Naive thymus-derived CD8-positive, alpha-beta T cell (primary cell): ENCODE results near the gene P2RX6. TPM values are rescaled to one million over a fixed set of nuclear protein-coding genes. Genes with fewer than 3 reads are reported as not detected.
A peak's percentile ranks its signal among the peaks of the same experiment; 100 is the strongest.
"Not testable (repeated sequence)": the region's sequence is repeated elsewhere in the genome, so short reads cannot be mapped to it uniquely, and the experiment has no call there.

ENCODE experiments used
- ATAC-seq, 2 donors: fragments of 150-1000 bp; cut with Tn5 transposase in 1 of 2; sonication (Bioruptor Pico), chemical (Tn5 transposase) in 1 of 2; 1 replicate in 1 of 2; 2 replicates in 1 of 2; pipeline ENCODE4 v1.10.0; 2021; ENCODE audit warnings: mild to moderate bottlenecking in 2 of 2, moderate library complexity in 2 of 2
- POLR2A ChIA-PET: fragments of 350-600 bp; sonication (Branson Sonifier 250); formaldehyde crosslinking; loops from one replicate; lab custom pipeline; 2021; ENCODE audit warnings: antibody characterized with exemption; lab: Charles Lee
- DNase-seq, 10 donors: peaks; one replicate each; pipeline versions ENCODE4 v3.0.0 to v3.0.0-alpha.2; 2020 to 2022
- H3K27ac Mint-ChIP-seq, 10 donors: one replicate each; pipeline ENCODE4 v1.8.0; 2020 to 2022; ENCODE audit warnings: mild to moderate bottlenecking in 10 of 10, mixed read lengths in 10 of 10, moderate library complexity in 4 of 10, inconsistent platforms in 1 of 10
- H3K27me3 Mint-ChIP-seq, 5 donors: one replicate each; pipeline ENCODE4 v1.8.0; 2021 to 2022; ENCODE audit warnings: mixed read lengths in 5 of 5
- H3K36me3 Mint-ChIP-seq, 3 donors: one replicate each; pipeline ENCODE4 v1.8.0; 2020 to 2022; ENCODE audit warnings: mixed read lengths in 3 of 3, mild to moderate bottlenecking in 2 of 3, inconsistent platforms in 1 of 3
- H3K4me1 Mint-ChIP-seq, 4 donors: one replicate each; pipeline ENCODE4 v1.8.0; 2021 to 2022; ENCODE audit warnings: mixed read lengths in 4 of 4
- H3K4me3 Mint-ChIP-seq, 10 donors: one replicate each; pipeline ENCODE4 v1.8.0; 2020 to 2022; ENCODE audit warnings: mild to moderate bottlenecking in 10 of 10, mixed read lengths in 10 of 10, moderate library complexity in 6 of 10, inconsistent platforms in 1 of 10
- H3K9me3 Mint-ChIP-seq, 9 donors: one replicate each; pipeline ENCODE4 v1.8.0; 2020 to 2022; ENCODE audit warnings: mixed read lengths in 9 of 9, mild to moderate bottlenecking in 3 of 9, inconsistent platforms in 1 of 9, moderate library complexity in 1 of 9
- polyA plus RNA-seq, 3 donors: library from polyadenylated mRNA; unstranded; fragments of 300-500 nt; fragmentation: Illumina TruSeq; gene quantifications; one replicate each; pipeline ENCODE4 v1.2.3, GENCODE V29; 2021
- total RNA-seq, 8 experiments: library from RNA in 2 of 8; stranded (reverse) in 2 of 8; gene quantifications; one replicate each; pipeline ENCODE4 v1.2.3 and lab custom pipeline; 2021 to 2026

P2RX6 gene
- total and polyA plus RNA-seq, 5 experiments from 2014 or later: 0.25 to 4.5 (median 1.1) TPM

- H3K9me3 Mint-ChIP-seq, H3K27me3 Mint-ChIP-seq, H3K36me3 Mint-ChIP-seq, ATAC-seq, POLR2A ChIA-PET, H3K4me3 Mint-ChIP-seq, DNase-seq: not testable (repeated sequence)
- Mint-ChIP-seq H3K4me1 (peaks cover 11 to 16% (median 14%) of the 10 kb centered on the region in 4 donors), H3K27ac (peak overlapping the region in 1 of 10 donors; percentile 29)
Measured at GRCh38 chr22:21060363-21060762, 45.4 kb downstream of the P2RX6 start.

DNA sequence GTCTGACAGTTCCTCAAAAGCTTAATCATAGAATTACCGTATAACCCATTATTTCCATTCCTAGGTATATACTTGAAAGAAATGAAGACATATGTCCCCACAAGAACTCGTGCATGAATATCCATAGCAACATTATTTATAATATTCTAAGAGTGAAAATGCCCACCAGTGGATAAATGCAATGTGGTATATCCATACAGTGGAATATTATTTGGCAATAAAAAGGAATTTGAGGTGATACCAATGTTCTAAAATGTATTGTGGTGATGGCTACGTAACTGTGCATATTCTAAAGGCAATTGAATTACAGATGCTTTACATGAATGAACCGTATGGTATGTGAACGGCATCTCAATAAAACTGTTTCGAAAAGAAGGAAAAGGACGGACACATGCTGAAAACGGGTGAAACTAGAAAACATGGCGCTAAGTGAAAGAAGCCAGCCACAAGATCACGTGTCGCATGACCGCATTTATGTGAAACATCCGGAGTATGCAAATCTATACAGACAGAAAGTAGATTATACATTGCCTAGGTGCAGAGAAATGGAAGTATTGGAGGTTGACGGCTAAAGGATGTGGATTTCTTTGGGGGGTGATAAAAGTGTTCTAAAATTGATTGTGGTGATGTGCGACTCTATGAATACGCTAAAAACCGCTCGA is 46.8 kb downstream of the P2RX6 start:
- not testable (repeated sequence) for DNase-seq

GRCh38 chr22:21064425-21064824 is 49.5 kb downstream of the P2RX6 start:
- POLR2A ChIA-PET: interaction anchor here (0.6 kb wide), 1 partner anchor 109 kb away, joined by 3 read pairs; no protein-coding TSS in a partner anchor
- H3K27me3 Mint-ChIP-seq, H3K4me1 Mint-ChIP-seq, H3K9me3 Mint-ChIP-seq, ATAC-seq, DNase-seq, H3K4me3 Mint-ChIP-seq, H3K27ac Mint-ChIP-seq, H3K36me3 Mint-ChIP-seq: not testable (repeated sequence)

More for the DNA sequence above, 46.8 kb downstream of the P2RX6 start:
- POLR2A ChIA-PET, H3K9me3 Mint-ChIP-seq, H3K36me3 Mint-ChIP-seq, H3K27me3 Mint-ChIP-seq, H3K4me1 Mint-ChIP-seq, H3K4me3 Mint-ChIP-seq, H3K27ac Mint-ChIP-seq, ATAC-seq: not testable (repeated sequence)

- POLR2A ChIA-PET: interaction anchor here (0.6 kb wide), 1 partner anchor 110 kb away, joined by 3 read pairs; no protein-coding TSS in a partner anchor
- no peaks in the 10 kb centered on the region for H3K4me1 Mint-ChIP-seq
- H3K9me3 Mint-ChIP-seq: no peaks in the 10 kb centered on the region
Measured at GRCh38 chr22:21064917-21065864, 50.2 kb downstream of the P2RX6 start.

DNA sequence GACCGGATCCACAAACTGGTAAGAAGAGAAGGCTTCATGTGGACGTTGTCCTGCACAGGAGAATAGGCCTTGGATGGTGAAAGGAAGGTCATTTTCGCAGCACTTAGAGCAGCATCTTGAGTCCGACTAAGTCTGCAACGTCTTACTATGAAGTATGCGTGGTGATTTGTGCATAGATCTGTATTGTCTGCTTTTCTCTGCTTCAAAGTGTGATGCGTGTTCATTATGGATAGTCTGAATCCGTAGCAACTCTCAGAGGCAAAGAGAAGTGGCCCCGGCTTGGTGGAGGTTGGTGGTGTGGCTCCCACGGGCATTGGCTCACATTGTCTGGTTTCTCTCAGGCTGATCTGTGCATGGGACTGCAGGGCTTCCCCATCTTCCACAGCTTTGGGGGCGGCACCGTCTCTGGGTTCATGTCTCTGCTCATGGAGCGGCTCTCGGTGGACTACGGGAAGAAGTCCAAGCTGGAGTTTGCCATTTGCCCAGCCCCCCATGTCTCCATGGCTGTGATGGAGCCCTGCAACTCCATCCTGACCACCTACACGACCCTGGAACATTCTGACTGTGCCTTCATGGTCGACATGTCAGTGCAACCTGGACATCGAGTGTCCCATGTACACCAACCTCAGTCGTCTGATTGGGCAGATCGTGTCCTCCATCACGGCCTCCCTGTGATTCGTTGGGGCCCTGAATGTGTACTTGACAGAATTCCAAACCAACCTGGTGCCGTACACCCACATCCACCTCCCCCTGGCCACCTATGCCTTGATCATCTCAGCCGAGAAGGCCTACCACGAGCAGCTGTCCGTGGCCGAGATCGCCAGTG is 52.3 kb downstream of the P2RX6 start:
- ATAC-seq (no peak), DNase-seq (no peak)
- no peak overlapping the region for H3K4me3 Mint-ChIP-seq
- H3K27ac Mint-ChIP-seq: peak overlapping the region in 1 of 10 donors; percentile 13
- H3K27me3 Mint-ChIP-seq: peaks cover 0 to 2% (median 0%) of the 10 kb centered on the region in 5 donors
- POLR2A ChIA-PET: no interaction called here
- H3K4me1 Mint-ChIP-seq: no peaks in the 10 kb centered on the region
- no peaks in the 10 kb centered on the region for H3K9me3 Mint-ChIP-seq
- H3K36me3 Mint-ChIP-seq: no peaks in the 10 kb centered on the region

More at GRCh38 chr22:21064917-21065864, 50.2 kb downstream of the P2RX6 start:
- Mint-ChIP-seq H3K4me3 (no peak overlapping the region), H3K27ac (peak overlapping the region in 1 of 10 donors; percentile 10), H3K36me3 (no peaks in the 10 kb centered on the region), H3K27me3 (peaks cover 0 to 2% (median 0%) of the 10 kb centered on the region in 5 donors)
- DNase-seq (no peak), ATAC-seq (no peak)

DNA sequence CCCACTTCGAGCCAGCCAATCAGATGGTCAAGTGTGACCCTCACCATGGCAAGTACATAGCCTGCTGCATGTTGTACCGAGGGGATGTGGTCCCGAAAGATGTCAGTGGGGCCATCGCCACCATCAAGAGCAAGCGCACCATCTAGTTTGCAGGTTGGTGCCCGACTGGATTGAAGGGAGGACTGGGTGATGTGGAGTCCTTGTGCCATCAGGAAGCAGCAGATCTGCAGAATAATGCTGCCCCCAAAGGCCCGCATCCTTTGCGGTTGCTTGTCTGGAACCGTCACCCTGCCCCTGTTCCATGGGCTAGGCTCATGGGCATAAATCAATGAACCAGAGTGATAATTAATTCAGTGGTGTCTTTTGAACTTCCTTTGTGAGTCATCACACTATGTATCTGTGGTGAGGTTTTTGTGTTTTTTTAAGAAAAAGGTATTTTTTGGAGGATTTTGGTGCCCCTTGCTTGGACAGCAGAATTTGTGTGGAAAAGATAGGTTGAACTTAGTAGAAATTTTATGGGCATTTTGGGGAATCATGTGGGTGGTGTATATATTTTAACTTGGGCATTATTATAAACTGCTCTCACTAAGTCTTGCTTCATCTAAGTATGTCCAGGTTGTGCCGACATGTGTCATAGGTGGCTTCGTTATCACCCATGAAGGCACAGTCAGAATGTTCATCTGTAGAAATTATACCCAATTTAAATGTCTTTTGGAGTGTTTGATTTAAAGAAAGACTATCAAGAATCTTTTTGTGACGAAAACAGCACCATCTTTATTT is 53.1 kb downstream of the P2RX6 start:
- H3K27me3 Mint-ChIP-seq: peaks cover 0 to 2% (median 0%) of the 10 kb centered on the region in 5 donors
- POLR2A ChIA-PET: no interaction called here
- no peak overlapping the region for H3K4me3 Mint-ChIP-seq
- ATAC-seq (no peak), DNase-seq (no peak)
- H3K27ac Mint-ChIP-seq: no peak overlapping the region
- no peaks in the 10 kb centered on the region for H3K4me1 Mint-ChIP-seq
- H3K9me3 Mint-ChIP-seq: no peaks in the 10 kb centered on the region
- H3K36me3 Mint-ChIP-seq: no peaks in the 10 kb centered on the region

DNA sequence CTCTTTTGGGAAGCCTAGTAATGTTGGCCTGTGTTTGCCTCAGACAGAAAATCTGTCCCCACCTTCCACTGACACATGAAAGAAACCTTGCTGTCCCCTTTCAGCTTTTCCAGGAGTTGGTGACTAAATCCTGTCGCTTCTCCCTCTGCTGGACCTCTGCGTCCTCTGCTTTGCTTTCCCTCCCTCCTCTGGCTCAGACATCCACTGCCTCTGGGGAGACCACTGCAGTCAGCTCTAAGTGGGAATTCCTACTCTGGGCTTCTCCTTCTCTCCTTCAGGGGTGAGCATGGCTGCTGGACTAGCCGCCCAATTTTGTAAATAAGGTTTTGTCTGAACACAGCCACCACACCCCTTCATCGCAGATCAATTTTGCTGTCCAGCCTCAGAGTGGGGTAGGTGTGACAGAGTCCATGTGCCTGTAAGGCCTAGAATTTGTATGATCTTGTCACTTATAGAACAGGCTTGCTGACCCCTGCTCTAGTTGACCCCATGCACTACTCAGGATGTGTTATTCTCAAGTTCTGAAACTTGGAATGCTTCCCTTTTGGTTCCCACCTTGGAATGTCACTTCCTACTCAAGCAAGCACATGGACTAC is 53.8 kb downstream of the P2RX6 start:
- H3K27ac Mint-ChIP-seq: no peak overlapping the region
- H3K4me3 Mint-ChIP-seq: no peak overlapping the region
- H3K36me3 Mint-ChIP-seq: no peaks in the 10 kb centered on the region
- ATAC-seq (no peak), DNase-seq (no peak)
- peaks cover 0 to 2% (median 0%) of the 10 kb centered on the region in 5 donors for H3K27me3 Mint-ChIP-seq
- no peaks in the 10 kb centered on the region for H3K9me3 Mint-ChIP-seq
- H3K4me1 Mint-ChIP-seq: no peaks in the 10 kb centered on the region
- POLR2A ChIA-PET: no interaction called here

- no peak for DNase-seq
- Mint-ChIP-seq H3K4me1 (no peaks in the 10 kb centered on the region), H3K9me3 (no peaks in the 10 kb centered on the region), H3K27me3 (peaks cover 0 to 2% (median 0%) of the 10 kb centered on the region in 5 donors), H3K36me3 (no peaks in the 10 kb centered on the region), H3K27ac (no peak overlapping the region), H3K4me3 (no peak overlapping the region)
- no peak for ATAC-seq
- POLR2A ChIA-PET: no interaction called here
Measured at GRCh38 chr22:21069375-21069774, 54.4 kb downstream of the P2RX6 start.

- Mint-ChIP-seq H3K27me3 (no peaks in the 10 kb centered on the region), H3K27ac (no peak overlapping the region), H3K36me3 (no peaks in the 10 kb centered on the region), H3K4me1 (no peaks in the 10 kb centered on the region), H3K4me3 (no peak overlapping the region), H3K9me3 (no peaks in the 10 kb centered on the region)
- POLR2A ChIA-PET: no interaction called here
- DNase-seq: no peak
- no peak for ATAC-seq
Measured at GRCh38 chr22:21070690-21071615, 56.0 kb downstream of the P2RX6 start.

DNA sequence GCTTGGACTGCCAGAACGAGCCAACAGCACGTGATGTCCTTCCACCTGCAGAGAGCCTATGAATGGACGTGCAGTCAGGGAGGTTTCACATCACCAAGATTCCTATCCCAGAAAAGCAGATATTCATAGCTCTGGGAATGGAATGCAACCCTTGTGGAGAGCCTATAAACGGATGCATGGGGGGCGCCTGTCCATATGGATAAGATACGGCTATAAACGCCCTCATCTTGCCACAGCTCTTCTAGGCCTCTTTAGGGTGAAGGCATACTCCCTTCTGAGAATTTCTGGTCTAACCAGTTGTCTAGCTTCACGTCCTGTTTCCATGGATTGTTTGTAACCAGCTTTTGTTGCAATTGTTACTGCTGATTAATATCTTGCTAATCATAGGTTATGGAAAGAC is 56.8 kb downstream of the P2RX6 start:
- H3K4me3 Mint-ChIP-seq, H3K27me3 Mint-ChIP-seq, DNase-seq, H3K36me3 Mint-ChIP-seq, ATAC-seq, H3K27ac Mint-ChIP-seq, H3K9me3 Mint-ChIP-seq, H3K4me1 Mint-ChIP-seq: not testable (repeated sequence)
- POLR2A ChIA-PET: interaction anchor here (0.6 kb wide), 1 partner anchor 9 kb away, joined by 3 read pairs; no protein-coding TSS in a partner anchor

DNA sequence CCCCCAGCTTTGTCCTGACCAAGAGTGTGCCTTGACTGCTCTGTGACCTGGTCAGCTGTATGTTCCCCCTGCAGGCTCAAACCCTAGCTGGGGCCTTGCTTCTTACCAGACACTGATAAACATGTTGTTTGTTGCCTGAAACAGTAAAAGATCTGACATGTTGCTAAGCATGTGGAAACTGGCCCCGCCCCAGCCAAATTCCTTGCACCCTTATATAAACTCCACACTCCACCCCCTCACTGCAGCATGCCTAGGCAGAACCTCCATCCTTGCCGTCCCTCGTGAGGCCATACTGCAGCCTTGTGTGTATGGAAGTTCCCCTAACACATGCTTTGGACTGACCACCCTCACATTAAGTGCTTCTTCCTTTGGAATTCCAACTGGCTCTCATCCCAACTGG is 58.1 kb downstream of the P2RX6 start:
- Mint-ChIP-seq H3K36me3 (no peaks in the 10 kb centered on the region), H3K4me3 (no peak overlapping the region), H3K4me1 (no peaks in the 10 kb centered on the region), H3K9me3 (no peaks in the 10 kb centered on the region), H3K27ac (peak overlapping the region in 1 of 10 donors; percentile 52), H3K27me3 (no peaks in the 10 kb centered on the region)
- POLR2A ChIA-PET: no interaction called here
- no peak for ATAC-seq
- no peak for DNase-seq
